Stimulated activated naive CD8-positive, alpha-beta T cell treated with anti-CD3 and anti-CD28 coated beads, Interleukin-15, amount 100 ng/mL, for 72 hours (primary cell): ENCODE data around the gene GANAB.
A peak's percentile ranks its signal among the peaks of the same experiment; 100 is the strongest.
"Not testable (repeated sequence)": the region's sequence is repeated elsewhere in the genome, so short reads cannot be mapped to it uniquely, and the experiment has no call there.

Source experiments
- ATAC-seq: fragments of 150-1000 bp; cut with Tn5 transposase; 2 replicates; pipeline ENCODE4 v1.10.0; 2021; ENCODE audit warnings: mild to moderate bottlenecking, moderate library complexity
- DNase-seq, 2 donors: peaks; one replicate each; pipeline ENCODE4 v3.0.0; 2021 to 2022
- H3K27ac Mint-ChIP-seq, 2 donors: one replicate each; pipeline ENCODE4 v1.8.0; 2022; ENCODE audit warnings: mild to moderate bottlenecking in 2 of 2, mixed read lengths in 2 of 2, moderate library complexity in 2 of 2
- H3K27me3 Mint-ChIP-seq: one replicate; pipeline ENCODE4 v1.8.0; 2022; ENCODE audit warnings: mixed read lengths
- H3K4me1 Mint-ChIP-seq: one replicate; pipeline ENCODE4 v1.8.0; 2022; ENCODE audit warnings: mild to moderate bottlenecking, mixed read lengths
- H3K4me3 Mint-ChIP-seq, 2 donors: one replicate each; pipeline ENCODE4 v1.8.0; 2022; ENCODE audit warnings: mild to moderate bottlenecking in 2 of 2, mixed read lengths in 2 of 2, moderate library complexity in 1 of 2
- H3K9me3 Mint-ChIP-seq, 2 donors: one replicate each; pipeline ENCODE4 v1.8.0; 2022; ENCODE audit warnings: mixed read lengths in 2 of 2

GANAB gene

GRCh38 chr11:62675415-62675814 lies 29.0 kb upstream of the GANAB start:
- DNase-seq, H3K4me3 Mint-ChIP-seq, H3K9me3 Mint-ChIP-seq, H3K27me3 Mint-ChIP-seq, H3K27ac Mint-ChIP-seq, ATAC-seq: not testable (repeated sequence)
- peaks cover 66% of the 10 kb centered on the region for H3K4me1 Mint-ChIP-seq

DNA sequence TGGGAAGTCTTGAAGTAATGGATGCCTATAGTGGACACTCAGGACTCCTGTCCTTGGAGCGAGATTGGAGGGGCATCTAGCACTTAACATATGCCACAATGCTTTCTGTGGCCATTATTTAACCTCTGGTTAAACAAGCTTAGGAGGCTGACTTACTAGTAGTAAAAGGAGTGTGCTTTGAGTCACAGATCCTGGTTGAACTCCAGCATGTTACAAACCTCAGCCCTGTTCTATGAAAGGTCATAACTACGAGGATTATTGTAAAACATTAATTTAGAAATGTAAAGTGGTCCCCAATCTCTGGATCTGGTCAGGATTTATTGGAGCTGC lies 26.7 kb upstream of the GANAB start:
- Mint-ChIP-seq H3K9me3 (no peaks in the 10 kb centered on the region), H3K27ac (peak overlapping the region in 1 of 2 donors; percentile 74), H3K27me3 (no peaks in the 10 kb centered on the region), H3K4me3 (peak overlapping the region; percentile 99), H3K4me1 (peaks cover 74% of the 10 kb centered on the region)
- DNase-seq (no peak), ATAC-seq (no peak)

- H3K4me1 Mint-ChIP-seq, result peaks cover 74% of the 10 kb centered on the region
- peak; percentile 91 for ATAC-seq
- peak within 1 kb of the TSS; percentile 99 for H3K4me3 Mint-ChIP-seq
- H3K9me3 Mint-ChIP-seq, result no peaks in the 10 kb centered on the region
- H3K27ac Mint-ChIP-seq, result peak within 1 kb of the TSS; percentile 98
- H3K27me3 Mint-ChIP-seq, result no peaks in the 10 kb centered on the region
- peak; percentile 78 to 88 for DNase-seq
These were observed 25.4 kb upstream of the GANAB start, which contains the start of the genes LBHD1 and UQCC3 for GRCh38 chr11:62671608-62672389. TSS of gene LBHD1 (minus strand) at chr11:62672267. CDS start at chr11:62670031, 2,236 bp downstream. TSS of gene UQCC3 (plus strand) at chr11:62671673. CDS start at chr11:62671746, 73 bp downstream.

DNA sequence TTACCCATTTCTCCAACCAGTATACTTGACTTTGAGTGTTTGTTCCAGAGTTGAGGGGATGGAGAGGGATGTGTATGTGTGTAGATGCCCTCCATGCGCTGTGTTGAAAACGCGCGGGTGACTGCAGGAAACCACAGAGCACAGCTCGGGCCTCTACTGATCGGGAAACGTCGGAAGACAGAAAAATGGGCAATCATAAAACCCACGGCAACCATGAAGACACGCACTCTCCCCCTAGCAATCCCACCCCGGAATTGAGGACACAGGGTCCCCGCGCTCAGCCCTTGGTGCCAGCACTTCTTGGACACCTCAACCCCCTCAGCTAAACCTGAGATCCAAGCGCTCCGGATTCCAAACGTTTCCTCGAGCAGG lies 24.8 kb upstream of the GANAB start:
- Mint-ChIP-seq H3K9me3 (no peaks in the 10 kb centered on the region), H3K4me3 (peak overlapping the region; percentile 99), H3K27me3 (no peaks in the 10 kb centered on the region), H3K27ac (peak overlapping the region; percentile 98), H3K4me1 (peaks cover 74% of the 10 kb centered on the region)
- ATAC-seq (peak; percentile 35), DNase-seq (no peak)

GRCh38 chr11:62669420-62670161 lies 23.2 kb upstream of the GANAB start:
- ATAC-seq (no peak), DNase-seq (no peak)
- H3K9me3 Mint-ChIP-seq, result no peaks in the 10 kb centered on the region
- no peaks in the 10 kb centered on the region for H3K27me3 Mint-ChIP-seq
- peak overlapping the region in 1 of 2 donors; percentile 87 for H3K27ac Mint-ChIP-seq
- peaks cover 68% of the 10 kb centered on the region for H3K4me1 Mint-ChIP-seq
- H3K4me3 Mint-ChIP-seq, result peak overlapping the region; percentile 99

GRCh38 chr11:62667460-62667859 lies 21.0 kb upstream of the GANAB start:
- Mint-ChIP-seq H3K27ac (no peak overlapping the region), H3K9me3 (no peaks in the 10 kb centered on the region), H3K4me1 (peaks cover 70% of the 10 kb centered on the region), H3K4me3 (peak overlapping the region; percentile 91 to 95), H3K27me3 (no peaks in the 10 kb centered on the region)
- ATAC-seq, result no peak
- DNase-seq, result no peak

- DNase-seq (no peak), ATAC-seq (no peak)
- Mint-ChIP-seq H3K27me3 (no peaks in the 10 kb centered on the region), H3K4me3 (peak overlapping the region; percentile 91 to 95), H3K27ac (peak overlapping the region; percentile 57 to 74), H3K9me3 (no peaks in the 10 kb centered on the region), H3K4me1 (peaks cover 66% of the 10 kb centered on the region)
These were observed 20.0 kb upstream of the GANAB start for GRCh38 chr11:62666259-62666926.

DNA sequence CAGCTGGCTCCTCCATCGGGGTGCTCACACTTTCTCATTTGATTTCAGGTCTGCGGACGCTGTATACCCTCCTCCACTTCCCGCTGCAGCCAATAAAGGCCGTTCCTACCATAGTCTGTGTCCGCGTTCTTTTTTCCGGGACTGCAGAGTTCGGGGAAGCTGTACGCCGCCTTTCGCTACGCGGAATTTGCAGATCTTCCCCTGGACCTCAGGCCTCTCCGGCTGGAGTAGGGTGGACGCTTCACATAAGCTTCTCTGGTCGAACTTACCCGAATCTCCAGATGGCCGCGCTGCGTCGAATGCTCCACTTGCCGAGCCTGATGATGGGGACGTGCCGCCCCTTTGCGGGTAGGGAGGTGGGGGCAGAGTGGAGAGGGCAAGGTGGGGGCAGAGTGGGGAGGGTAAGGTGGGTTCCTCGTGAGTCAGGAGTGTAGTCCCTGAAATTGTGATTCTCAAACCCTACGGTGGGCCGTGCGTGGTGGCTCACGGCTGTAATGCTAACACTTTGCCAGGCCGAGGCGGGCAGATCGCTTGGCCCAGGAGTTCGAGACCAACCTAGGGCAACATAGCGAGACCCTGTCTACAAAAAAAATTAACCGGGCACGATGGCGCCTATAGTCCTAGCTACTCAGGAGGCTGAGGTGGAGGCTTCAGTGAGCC lies 19.3 kb upstream of the GANAB start:
- Mint-ChIP-seq H3K4me1 (peaks cover 60% of the 10 kb centered on the region), H3K9me3 (no peaks in the 10 kb centered on the region), H3K4me3 (peak overlapping the region; percentile 91 to 95), H3K27ac (peak overlapping the region; percentile 98 to 99), H3K27me3 (no peaks in the 10 kb centered on the region)
- DNase-seq (peak; percentile 59 to 69), ATAC-seq (peak; percentile 56)

DNA sequence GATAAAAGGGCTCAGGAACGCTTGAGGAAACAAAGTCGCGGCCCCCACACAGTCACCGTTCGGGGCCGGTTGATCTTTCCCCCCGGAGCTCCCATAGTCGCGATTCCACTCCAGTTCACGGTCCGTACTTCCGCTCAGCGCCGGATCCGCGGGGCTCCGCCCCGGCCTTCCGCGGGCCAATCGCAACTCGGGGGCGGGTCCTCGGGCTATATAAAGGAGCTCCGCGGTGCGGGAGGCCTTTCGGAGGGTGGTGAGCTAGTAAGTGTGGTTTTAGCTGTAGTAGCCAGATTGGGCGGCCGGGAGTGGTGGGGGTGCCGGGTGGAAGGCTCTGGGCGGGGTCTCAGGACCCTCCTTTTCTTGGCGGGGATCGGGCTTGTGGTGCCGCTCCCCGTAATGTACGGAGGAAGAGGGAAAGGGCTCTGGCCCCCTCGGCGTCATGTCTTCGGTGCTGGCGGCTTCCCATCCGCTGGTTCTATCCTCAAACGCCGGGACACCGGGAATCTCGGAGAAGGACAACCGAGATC lies 18.7 kb upstream of the GANAB start, which contains the start of the genes C11orf98 and CSKMT:
Gene C11orf98, minus strand, starts transcription at position 136 of the 524 bp plus-strand sequence. Its CDS starts 41 bp downstream, at position 95.
Gene CSKMT, plus strand, starts transcription at position 238 of the 524 bp plus-strand sequence. CDS start 568 bp downstream, outside the sequence.
- peak within 1 kb of the TSS; percentile 98 to 99 for H3K27ac Mint-ChIP-seq
- H3K4me1 Mint-ChIP-seq, result peaks cover 54% of the 10 kb centered on the region
- peak; percentile 97 for DNase-seq
- H3K9me3 Mint-ChIP-seq, result no peaks in the 10 kb centered on the region
- no peaks in the 10 kb centered on the region for H3K27me3 Mint-ChIP-seq
- H3K4me3 Mint-ChIP-seq, result peak within 1 kb of the TSS; percentile 91 to 95
- ATAC-seq, result peak; percentile 91

GRCh38 chr11:62664405-62665074 lies 18.1 kb upstream of the GANAB start:
- Mint-ChIP-seq H3K4me3 (peak overlapping the region; percentile 91 to 95), H3K4me1 (peaks cover 48% of the 10 kb centered on the region), H3K27ac (peak overlapping the region; percentile 98 to 99), H3K9me3 (no peaks in the 10 kb centered on the region), H3K27me3 (no peaks in the 10 kb centered on the region)
- ATAC-seq (peak; percentile 75), DNase-seq (peak in 1 of 2 donors; percentile 74)

- Mint-ChIP-seq H3K9me3 (no peaks in the 10 kb centered on the region), H3K27me3 (no peaks in the 10 kb centered on the region), H3K27ac (no peak overlapping the region), H3K4me3 (no peak overlapping the region), H3K4me1 (peaks cover 28% of the 10 kb centered on the region)
- DNase-seq (no peak), ATAC-seq (no peak)
These were observed 10.5 kb upstream of the GANAB start for GRCh38 chr11:62656796-62657429.

DNA sequence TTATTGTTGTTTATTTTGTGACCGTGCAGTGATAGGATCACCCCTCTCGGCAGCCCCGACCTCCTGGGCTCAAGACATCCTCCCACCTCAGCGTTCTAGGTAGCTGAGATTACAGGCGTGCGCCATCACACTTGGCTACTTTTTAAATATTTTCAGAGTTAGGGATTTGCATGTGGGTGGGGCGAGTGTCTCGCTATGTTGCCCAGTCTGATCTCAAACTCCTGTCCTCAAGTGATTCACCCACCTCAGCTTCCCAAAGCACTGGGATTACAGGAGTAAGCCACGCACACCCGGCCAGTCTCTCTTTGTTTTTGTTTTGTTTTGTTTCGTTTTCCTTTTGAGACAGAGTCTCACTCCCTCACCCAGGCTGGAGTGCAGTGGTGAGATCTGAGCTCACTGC lies 7.9 kb upstream of the GANAB start:
- no peak for DNase-seq
- Mint-ChIP-seq H3K9me3 (no peaks in the 10 kb centered on the region), H3K4me3 (peak overlapping the region; percentile 49 to 58), H3K27ac (no peak overlapping the region), H3K27me3 (no peaks in the 10 kb centered on the region), H3K4me1 (peaks cover 40% of the 10 kb centered on the region)
- ATAC-seq, result no peak

- Mint-ChIP-seq H3K27me3 (no peaks in the 10 kb centered on the region), H3K4me1 (peaks cover 46% of the 10 kb centered on the region), H3K4me3 (peak overlapping the region; percentile 92 to 93), H3K9me3 (no peaks in the 10 kb centered on the region), H3K27ac (peak overlapping the region; percentile 81 to 96)
- peak; percentile 45 for ATAC-seq
- peak in 1 of 2 donors; percentile 43 for DNase-seq
These were observed 6.0 kb upstream of the GANAB start for GRCh38 chr11:62652161-62653006.
